Occipital lobe (tissue), 2 donors: ENCODE results near the gene CCDC85A. TPM values are rescaled to one million over a fixed set of nuclear protein-coding genes. Genes with fewer than 3 reads are reported as not detected.

ENCODE experiments used
- DNase-seq: peaks from one replicate; lab custom pipeline; 2025; lab: John Stamatoyannopoulos, UW
- total RNA-seq: library from RNA; depleted of rRNA; stranded (reverse); fragments of >200 nt; gene quantifications from one replicate; pipeline ENCODE4 v1.2.3, GENCODE V29; 2014

The CCDC85A gene
- total RNA-seq, 1 donor from 2014 or later: 38.8 TPM

DNA sequence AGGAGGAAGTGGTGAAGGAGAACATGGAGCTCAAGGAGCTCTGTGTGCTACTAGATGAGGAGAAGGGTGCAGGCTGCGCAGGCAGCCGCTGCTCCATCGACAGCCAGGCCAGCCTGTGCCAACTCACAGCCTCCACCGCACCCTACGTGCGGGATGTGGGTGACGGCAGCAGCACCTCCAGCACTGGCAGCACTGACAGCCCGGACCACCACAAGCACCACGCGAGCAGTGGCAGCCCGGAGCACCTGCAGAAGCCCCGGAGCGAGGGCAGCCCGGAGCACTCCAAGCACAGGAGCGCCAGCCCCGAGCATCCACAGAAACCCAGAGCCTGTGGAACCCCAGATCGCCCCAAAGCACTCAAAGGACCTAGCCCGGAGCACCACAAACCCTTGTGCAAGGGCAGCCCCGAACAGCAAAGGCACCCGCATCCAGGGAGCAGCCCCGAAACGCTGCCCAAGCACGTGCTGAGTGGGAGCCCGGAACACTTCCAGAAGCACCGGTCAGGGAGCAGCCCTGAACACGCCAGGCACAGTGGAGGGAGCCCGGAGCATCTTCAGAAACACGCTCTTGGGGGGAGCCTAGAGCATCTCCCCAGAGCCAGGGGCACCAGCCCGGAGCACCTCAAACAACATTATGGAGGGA lies 9.0 kb downstream of the CCDC85A start:
- DNase-seq: no peak

DNA sequence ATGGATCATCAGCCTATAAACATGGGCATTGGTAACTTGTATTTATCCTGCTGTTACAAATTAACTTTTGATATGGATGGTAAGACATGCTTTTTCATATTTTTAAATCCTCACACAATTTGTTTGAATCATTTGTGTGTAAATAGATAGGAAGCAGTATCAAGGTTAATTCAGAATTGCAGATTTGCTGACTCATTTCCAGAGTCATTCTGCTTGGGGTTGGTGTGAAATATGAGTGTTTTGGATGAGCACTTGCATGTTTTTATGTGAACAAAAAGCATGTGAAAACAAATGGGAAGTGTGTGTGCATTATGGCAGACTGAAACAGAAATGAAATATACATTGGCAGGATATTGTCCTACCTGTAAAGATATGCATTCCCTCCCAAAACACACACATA lies 11.8 kb downstream of the CCDC85A start:
- DNase-seq: no peak

DNA sequence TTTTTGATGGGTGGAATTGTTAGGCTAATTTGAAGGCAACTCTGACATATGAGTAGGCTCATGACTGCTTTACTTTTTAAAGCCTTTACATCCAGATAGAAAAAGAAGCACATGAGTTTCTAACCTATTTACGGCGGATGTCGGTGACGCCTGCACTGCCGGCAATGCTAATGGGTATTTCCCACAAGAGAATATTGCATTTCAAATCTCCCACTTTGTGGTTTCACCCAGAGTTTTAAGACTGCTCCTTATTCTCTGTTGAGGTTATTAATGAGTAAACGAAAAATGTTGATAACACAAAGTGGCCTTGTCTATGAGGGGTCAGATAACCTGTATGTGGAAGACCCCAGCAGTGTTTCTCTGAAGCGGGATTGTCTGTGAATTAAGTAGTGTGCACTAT lies 14.0 kb downstream of the CCDC85A start:
- DNase-seq: no peak

DNA sequence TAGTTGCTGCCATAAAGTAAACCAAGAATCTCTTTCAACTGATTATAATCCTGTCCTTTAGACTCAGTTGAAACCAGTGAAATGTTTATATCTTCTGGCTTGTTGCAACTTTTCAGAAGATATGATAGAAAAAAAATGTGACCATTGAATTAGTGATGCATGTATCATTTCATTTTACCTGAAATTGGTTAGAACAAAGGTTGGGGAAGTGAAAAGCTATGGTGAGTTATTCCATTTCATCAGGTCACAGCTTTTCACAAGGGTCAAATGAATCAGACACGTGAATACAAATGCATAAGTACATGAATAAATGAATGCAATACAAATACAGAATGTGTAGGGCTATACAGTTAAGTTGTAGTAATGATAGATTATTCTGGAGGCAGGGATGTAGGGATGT lies 15.1 kb downstream of the CCDC85A start:
- no peak for DNase-seq

DNA sequence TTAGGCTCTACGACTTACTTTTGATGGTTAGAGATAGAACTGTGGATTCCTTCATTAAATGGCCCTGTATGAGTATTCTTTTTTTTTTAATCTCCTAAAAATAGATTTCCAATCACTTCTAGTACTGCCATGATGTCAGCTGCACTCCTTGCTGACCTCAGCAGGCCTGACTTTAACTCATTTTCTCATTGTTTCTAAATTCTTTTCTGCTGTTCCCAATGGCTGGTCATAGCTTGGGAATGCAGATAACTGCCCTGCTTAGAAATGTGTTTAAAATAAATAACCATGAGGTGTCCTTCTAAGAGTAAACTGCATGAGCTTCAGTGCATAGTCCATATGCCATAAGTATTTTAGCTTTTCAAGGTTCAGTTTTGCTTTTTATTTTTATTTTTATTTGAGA lies 15.7 kb downstream of the CCDC85A start:
- DNase-seq: no peak

DNA sequence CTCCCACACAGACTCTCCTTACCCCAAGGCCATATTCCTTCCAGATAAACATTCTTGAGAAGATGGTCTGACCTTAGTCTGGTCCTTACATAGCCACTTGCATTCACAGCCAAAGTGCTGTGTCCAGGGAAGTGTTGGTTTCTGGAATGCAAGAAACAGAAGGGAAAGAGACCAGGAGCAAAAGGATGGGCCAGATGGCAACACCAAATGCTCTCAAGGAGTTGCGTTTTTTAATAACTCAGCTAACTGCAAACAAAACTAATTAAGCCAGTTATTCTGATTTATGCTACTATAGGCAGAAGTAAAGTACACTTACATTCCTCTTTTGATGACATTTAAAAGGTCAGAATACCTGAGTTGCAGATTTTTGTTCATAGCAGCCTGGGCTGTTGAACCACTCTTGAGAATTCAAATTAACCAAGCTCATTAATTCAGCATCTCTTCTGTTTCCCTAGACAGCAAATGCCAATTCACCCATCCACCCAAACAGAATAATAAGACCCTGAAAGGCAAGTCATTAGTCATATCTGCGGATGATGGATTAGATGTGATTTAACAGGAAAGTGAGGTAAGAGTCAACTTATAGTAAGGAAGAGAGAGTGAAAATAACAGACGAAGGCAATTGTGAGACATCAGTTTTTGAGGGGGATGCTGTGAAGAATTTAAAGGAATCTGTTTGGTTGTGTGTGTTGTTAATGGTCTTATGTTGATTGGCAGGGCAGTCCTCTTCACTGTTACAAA lies 18.8 kb downstream of the CCDC85A start:
- no peak for DNase-seq

DNA sequence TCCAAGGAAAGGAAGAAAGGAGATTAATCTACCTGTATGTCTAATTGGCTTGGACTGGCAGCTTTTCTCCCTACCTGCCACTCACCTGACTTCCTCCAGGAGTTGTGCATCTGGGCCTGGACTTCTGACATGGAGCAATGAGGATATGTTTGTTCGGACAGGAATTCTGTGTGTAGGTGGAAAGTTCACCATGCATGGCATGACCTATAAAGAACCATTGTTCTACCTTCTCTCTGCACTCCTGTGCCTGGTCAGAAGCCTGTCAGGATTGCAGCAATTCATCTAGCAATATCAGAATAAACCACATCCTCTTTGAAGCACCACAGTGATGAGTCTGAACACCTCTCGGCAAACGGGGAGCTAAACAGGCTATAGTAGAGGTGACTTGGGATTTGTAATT lies 20.8 kb downstream of the CCDC85A start:
- no peak for DNase-seq

DNA sequence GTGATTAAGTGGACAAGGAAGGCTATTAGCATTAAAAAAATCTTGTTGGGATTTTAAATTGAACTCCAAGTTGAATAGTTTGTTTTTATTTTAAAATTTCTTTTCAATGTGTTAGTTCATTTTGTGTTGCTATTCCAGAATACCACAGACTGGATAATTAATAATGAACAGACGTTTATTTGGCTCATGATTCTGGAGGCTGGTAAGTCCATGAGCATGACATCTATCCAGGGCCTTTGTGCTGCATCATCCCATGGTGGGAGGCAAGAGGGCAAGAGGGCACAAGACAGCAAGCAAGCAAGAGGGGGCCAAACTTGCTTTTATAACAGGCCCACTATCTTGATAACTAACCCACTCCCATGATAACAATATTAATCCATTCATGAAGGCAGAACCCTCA lies 22.5 kb downstream of the CCDC85A start:
- no peak for DNase-seq

DNA sequence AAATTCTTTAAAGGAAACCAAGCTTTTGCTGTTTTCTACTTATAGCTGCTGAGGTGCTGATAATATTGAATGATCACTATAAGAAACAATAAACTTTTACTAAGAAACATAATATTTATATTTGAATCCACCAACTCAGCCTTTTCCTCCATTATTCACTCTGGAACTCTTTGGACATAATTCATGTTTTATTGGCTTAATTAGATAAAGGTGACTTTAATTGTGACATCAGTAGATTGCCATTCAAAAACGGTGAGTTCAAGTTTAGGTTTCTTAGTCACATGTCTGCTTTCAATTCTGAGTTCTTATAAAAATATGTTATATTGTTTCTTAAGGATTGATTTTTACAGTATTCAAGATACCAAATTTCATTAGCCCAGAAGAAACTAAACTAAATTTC lies 24.0 kb downstream of the CCDC85A start:
- no peak for DNase-seq

DNA sequence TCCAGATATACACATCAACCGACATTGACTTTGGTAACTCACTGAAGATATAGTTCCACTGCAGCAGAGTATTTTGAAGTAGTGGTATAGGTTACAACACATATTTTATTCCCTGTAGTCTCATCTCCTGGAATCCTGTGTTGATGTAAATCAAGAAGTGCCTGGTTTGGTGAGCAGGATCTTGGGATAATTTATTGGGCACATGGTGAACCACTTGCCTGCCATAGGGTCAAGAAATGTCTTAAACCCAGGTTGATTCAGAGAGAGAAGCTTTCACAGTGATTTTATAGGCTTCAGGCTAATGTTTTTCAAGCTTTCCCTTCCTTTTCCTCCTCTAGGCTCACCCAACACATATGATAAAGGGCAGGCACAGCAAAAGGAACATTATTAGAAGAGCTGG lies 24.6 kb downstream of the CCDC85A start:
- no peak for DNase-seq

DNA sequence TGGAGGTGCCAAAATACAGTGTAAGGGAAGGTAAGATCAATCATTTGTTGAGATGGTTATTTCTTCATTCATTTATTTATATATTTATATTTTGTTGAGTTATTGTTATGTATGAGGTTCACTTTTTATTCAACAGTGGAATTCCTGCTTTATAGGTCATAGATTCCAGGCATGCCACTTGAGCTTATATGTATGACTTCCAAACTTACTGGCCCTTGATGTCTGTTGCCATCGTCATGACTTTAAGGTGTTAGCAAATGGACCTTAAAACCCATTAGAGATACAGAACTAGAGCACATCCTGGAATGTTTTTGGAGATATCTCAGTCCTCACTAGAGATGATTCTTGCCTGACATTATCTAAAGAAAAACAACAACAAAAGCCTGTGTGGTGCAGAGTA lies 25.9 kb downstream of the CCDC85A start:
- DNase-seq: no peak

DNA sequence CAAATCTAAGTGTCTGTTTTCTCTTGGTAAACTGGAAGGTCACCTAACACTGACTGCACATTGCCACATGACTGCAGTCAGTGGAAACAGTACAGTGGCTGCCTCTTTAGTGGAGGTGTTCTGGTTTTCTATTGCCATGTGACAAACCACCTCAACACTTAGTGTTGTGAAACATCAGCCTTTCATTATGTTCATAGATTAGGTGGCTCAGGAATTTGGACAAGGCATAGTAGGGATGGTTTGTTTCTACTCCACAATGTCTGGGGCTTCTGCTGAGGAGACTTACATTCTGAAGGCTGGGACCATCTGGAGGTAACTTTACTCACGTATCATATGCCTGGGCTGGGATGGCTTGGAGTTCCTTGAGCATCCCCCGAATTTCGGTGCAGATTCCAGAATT lies 26.5 kb downstream of the CCDC85A start:
- DNase-seq: no peak

DNA sequence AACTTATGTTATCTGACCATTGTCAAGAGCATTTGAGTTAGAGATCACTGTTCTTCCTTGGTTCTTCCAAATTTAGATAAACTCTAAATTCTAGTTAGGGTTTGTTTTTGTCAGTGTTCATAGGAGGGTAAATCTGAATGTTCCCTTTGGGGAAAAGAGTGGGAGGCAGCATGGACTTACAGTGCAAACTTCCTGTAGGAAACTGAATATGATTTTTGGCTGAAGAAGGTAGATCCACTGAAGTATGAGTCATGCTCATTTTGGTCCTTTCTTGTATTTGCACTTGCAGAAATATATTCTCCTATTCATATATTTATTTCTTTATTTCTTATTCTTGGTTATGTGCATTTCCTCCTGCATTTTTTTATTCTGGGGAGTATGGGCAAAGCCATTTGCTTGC lies 27.3 kb downstream of the CCDC85A start:
- DNase-seq: no peak

DNA sequence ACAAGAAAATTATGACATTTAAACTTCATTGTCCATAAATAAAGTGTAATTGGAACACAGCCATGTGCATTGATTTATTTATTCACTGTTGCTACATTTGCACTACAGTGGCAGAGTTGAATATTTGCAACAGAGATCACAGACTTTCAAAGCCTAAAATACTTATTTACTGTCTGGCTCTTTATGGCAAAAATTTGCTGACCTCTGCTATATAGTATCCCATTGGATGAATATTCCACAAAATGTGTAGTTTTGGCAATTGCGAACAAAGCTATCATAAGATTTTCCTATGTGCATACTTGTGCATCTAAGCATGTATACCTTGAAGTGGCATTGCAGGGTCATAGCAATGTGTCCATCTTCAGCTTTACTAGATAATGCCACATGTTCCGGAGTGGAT lies 32.1 kb downstream of the CCDC85A start:
- DNase-seq: no peak

DNA sequence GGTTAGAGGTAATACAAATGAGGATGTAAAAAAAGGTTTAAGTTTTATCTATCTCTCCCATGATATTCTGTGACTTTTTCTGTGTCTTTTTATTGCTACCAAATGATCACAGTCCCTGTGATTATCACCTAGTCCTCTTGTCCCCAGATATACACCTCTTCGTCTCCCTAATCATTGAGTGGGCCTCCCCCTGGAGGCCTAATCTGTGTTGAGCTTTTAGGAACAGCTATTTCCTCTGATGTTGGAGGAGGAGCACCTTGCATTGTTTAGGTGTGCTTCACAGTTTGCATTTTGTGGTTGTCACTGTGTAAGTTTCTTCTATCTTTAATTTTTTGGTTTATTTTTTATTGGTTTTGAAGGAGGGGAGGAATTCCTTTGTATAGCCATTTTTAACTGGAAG lies 33.3 kb downstream of the CCDC85A start:
- DNase-seq: no peak

DNA sequence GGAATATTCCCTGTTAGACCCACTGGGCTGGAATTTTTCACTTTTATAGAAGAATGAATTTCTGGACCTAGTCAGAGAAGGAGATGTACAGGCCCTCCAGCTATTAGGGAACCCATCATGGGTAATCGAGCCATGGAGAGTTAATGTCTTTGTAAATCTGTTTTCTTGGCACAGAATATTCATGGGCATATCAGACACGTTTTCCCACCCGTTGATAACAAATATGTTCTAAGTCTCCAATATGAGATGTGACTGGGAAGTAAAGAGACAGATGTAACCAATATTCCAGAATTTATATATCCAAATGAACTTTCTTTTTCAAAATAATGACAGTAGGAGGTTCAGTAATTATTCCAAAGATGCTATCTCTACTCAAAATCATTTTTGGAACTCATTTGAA lies 38.7 kb downstream of the CCDC85A start:
- no peak for DNase-seq

DNA sequence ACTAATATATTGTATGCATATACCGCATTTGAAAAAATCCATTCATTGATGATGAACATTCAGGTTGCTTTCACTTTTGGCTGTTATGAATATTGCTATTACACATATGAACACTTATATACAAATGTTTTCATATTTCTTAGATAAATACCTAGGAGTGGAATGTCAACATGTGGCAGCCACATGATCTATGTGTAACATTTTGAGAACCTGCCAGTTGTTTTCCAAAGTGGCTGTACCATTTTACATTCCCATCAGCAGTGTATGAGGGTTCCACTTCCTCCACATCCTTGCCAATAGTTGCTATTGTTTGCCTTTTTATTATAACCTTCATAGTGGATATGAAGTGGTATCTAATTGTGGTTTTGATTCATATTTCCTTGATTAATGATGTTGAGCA lies 40.5 kb downstream of the CCDC85A start:
- no peak for DNase-seq

DNA sequence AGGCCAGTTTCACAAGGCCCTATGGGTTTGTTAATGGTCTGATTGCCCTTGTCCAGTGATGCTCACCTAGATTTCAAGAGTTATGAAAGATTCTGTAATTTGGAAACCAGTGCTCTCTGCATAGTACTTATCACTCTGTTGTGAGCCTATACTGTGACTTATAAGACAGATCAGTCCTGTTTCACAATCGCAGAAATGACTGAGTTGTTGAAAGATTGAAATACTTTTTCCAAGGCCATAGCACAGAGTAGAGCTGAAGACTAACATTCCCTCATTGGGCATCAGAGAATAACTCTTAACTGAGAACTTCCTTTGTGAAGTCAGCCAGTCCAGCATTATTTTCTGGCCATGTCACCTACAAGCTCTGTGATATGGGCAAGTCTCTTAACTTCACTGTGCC lies 44.0 kb downstream of the CCDC85A start:
- DNase-seq: no peak

DNA sequence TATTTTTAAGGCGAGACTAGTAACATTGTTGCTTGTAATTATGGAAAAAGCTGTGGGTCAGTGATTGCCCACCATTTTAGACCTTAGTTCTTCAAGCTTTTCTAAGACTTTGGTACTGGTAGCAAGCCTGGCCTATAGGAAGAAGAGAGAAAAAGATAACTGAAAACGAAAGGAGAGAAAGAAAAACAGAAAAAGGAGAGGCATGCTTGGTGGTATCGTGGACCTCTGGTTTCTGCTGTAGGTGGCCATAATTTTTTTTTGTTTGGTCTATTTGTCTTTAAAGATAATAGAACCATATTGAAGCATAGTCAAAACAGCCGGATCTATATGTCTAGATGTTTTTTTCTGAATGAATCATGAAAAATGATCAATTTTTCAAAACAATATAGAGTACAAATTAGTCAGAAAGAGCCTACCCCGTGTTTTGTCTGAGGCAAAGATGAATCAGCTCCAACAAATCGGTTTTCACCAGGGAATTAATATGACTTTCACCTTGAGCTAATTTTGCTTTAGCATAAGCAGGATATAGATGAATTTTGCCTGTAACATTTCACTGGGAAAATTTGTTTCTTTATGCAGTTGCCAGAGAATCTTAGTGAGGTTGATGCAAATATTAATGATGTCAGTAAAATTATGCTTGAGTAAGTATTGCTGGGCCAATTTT lies 45.7 kb downstream of the CCDC85A start:
- no peak for DNase-seq

DNA sequence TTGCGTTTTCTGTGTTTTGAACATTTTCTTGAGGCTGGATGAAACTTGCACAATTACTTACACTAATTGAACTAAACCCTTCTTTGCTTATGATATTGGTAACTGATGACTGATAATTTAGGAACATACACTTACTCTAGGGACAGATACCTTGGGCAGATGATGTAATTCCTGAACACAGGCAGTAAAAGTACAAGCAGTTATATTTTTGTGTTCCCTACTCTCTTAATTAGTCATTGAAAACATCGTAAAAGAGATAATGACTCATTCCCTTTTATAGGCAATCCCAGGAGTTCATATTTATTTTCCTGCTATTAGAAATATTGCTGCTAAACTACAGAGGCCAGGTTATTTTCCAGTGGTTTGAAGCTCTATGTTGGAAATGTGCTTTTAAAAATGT lies 46.4 kb downstream of the CCDC85A start:
- no peak for DNase-seq

DNA sequence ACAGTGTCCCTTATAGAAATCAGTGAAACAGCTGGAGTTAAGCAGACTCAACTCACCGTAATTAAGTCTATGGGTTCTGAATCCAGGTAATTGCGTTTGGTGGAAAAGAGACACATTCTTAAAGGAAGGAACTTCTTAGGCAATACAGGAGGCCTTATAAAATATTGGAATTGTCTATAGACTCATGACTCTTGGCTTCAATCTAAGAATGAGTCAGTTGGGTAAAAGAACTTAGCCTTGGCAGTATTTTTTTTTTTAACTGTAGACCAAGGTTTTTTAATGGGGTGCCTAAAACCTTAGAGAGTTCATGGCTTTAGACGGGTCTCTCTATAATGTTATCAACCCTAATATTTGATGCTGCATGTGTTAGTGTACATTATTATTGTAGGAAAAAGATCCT lies 47.6 kb downstream of the CCDC85A start:
- DNase-seq: no peak

DNA sequence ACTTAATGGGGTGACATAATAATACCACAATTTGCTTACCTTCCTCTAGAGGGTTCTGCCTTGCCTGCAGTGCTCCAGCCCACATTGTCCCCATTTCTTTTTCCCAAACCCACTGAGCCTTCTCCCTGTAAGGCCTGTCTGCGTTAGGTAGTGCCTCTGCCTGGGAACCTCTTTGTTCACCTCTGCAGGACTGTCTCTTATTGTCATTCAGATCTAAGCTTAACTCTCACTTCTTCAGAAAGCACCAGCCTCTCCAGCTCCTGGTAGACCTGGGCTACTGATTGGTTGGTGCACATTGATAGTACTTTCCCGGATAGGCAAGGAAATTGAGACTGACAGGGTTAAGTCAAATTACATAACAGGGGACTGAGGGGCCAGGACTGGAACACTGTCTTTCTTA lies 49.1 kb downstream of the CCDC85A start:
- DNase-seq: no peak

DNA sequence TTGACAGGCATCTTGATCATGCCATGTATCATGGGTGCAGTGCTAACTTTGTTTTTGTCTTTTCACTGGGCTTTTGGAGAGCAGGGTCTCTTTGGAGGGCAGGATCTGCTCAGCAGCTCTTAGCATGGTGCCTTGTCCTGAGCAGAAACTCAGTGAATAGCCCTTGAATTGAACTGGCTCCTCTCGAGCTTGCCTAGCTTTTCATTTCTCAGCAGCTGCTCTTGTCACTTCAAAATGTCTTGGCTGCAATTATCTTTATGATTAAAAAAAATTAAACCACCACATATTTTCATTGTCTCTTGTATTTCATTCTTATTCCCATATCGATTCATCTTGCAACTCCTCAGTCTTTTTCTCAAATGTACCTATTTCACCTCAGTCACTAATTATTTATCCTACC lies 50.5 kb downstream of the CCDC85A start:
- no peak for DNase-seq
